Esophagus muscularis mucosa (tissue), 4 donors: Measurements from ENCODE around the gene KCNIP3.

ENCODE experiments used
- EP300 ChIP-seq: sonication (generic); formaldehyde crosslinking; IDR thresholded peaks from one replicate; pipeline ENCODE4 v1.6.1; 2017; ENCODE audit warnings: antibody characterized with exemption
- POLR2A ChIP-seq: fragments of 450-650 bp; IDR thresholded peaks from one replicate; pipeline ENCODE4 v1.6.1; 2017; ENCODE audit warnings: antibody characterized with exemption, moderate library complexity, mild to moderate bottlenecking, low read depth
- TF ChIP-seq, protein P1 (sequence below), 3 experiments: fragments of 200-600 bp in 2 of 3; fragments of 450-650 bp in 1 of 3; sonication (generic) in 2 of 3; IDR thresholded peaks; one replicate each; pipeline ENCODE4 v1.5.1; 2017 to 2019; ENCODE audit warnings: antibody characterized with exemption in 3 of 3, mild to moderate bottlenecking in 2 of 3, moderate library complexity in 1 of 3

DNA sequence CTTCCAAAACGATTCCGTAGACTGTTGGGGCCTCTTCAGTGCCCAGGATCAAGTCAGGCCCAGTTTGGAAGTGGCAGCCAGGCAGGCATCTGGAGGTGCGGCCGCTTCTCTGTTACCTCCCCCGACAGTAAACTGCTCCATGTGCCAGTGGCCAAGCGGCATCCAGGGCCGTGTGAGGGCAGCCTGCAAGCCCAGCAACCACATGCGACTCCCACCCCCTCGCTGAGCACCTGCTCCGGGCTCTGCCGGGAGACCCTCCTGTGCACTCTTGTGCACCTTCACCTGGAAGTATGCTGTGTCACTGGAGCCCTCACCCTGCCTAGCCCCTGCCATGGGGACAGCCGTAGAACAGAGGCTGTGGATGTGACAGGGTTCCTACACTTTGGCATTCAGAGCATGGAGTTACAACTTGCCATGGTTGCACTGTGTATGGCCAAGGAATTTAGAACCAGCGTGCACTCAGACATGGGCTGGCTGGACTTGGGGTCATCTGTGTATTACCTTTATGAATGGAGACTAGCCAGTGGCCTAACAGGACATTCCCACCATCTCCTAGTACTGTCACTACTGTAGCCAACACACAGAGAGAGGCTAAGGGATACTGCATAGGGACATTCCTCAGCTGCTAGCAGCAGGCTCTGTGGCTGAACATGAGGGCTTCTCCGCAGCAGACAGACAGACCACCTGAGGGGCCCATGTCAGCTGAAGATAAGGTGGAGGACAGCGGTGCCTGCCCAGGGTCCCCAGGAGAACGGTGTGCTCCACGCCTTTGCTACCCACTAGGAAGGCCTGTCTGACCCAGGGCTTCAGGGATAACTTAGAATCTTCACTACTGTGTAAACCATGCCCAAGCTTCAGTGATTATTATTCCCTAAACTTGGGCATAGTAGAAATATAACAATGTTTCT, 80.3 kb downstream of the KCNIP3 start:
- TF ChIP-seq, protein P1, sequence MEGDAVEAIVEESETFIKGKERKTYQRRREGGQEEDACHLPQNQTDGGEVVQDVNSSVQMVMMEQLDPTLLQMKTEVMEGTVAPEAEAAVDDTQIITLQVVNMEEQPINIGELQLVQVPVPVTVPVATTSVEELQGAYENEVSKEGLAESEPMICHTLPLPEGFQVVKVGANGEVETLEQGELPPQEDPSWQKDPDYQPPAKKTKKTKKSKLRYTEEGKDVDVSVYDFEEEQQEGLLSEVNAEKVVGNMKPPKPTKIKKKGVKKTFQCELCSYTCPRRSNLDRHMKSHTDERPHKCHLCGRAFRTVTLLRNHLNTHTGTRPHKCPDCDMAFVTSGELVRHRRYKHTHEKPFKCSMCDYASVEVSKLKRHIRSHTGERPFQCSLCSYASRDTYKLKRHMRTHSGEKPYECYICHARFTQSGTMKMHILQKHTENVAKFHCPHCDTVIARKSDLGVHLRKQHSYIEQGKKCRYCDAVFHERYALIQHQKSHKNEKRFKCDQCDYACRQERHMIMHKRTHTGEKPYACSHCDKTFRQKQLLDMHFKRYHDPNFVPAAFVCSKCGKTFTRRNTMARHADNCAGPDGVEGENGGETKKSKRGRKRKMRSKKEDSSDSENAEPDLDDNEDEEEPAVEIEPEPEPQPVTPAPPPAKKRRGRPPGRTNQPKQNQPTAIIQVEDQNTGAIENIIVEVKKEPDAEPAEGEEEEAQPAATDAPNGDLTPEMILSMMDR (IDR thresholded peaks at IDR 0.05): no peak
- TF ChIP-seq EP300 (no peak), POLR2A (no peak)
